ENCODE data around the gene PIK3CD. TPM values are rescaled to one million over a fixed set of nuclear protein-coding genes. Genes with fewer than 3 reads are reported as not detected.
A peak's percentile ranks its signal among the peaks of the same experiment; 100 is the strongest.

PIK3CD gene
- total and polyA plus RNA-seq, 10 of the 15 experiments (the other 5 are each of a cell fraction or from before 2014, with no cell fraction given), result 7.0 to 101 (median 51.1) TPM

GRCh38 chr1:9658199-9658598 is 6.7 kb downstream of the PIK3CD start (continued):
- TF ChIP-seq NFXL1 (IDR thresholded peaks at IDR 0.05; ENCODE audit: borderline replicate concordance) (no peak), SIX5 (IDR thresholded peaks at IDR 0.05; ENCODE audit: low read depth, low read length, severe bottlenecking) (no peak), MEF2A (IDR thresholded peaks at IDR 0.05; ENCODE audit: insufficient read depth, low read depth, low read length) (0 out of 2 replicates have a peak, but pooled peaks have one; percentile 28), BCL3 (IDR thresholded peaks at IDR 0.05; ENCODE audit: borderline replicate concordance, insufficient read depth, low read depth, low read length, poor library complexity, severe bottlenecking) (no peak), NR2C1 (IDR thresholded peaks at IDR 0.05) (no peak), LARP7 (IDR thresholded peaks at IDR 0.05) (no peak), KAT2A (conservative IDR thresholded peaks at IDR 0.05; ENCODE audit: control insufficient read depth, low read depth, low read length) (no peak), HDAC2 (IDR thresholded peaks at IDR 0.05) (no peak), RUNX3 (IDR thresholded peaks at IDR 0.05; ENCODE audit: low read length) (peak; percentile 87), FOXK2 (IDR thresholded peaks at IDR 0.05) (no peak), SRF (IDR thresholded peaks at IDR 0.05; ENCODE audit: low read depth in 2 of 2, low read length in 2 of 2) (no peak), ZNF274 (IDR thresholded peaks at IDR 0.05; ENCODE audit: insufficient read depth, insufficient read length) (no peak), SUZ12 (IDR thresholded peaks at IDR 0.05; ENCODE audit: unreplicated experiment) (no peak), EP300 (IDR thresholded peaks at IDR 0.05; ENCODE audit: borderline replicate concordance in 1 of 2, control insufficient read depth in 1 of 2, low read depth in 2 of 2, low read length in 2 of 2) (0 out of 4 replicates have a peak, but pooled peaks have one; percentile 23 to 30), CHD4 (IDR thresholded peaks at IDR 0.05) (no peak), CREM (IDR thresholded peaks at IDR 0.05; ENCODE audit: low read depth) (peak; percentile 52; the same call in 1 of the 2 replicates), NFIC (IDR thresholded peaks at IDR 0.05; ENCODE audit: low read depth, low read length) (peak; percentile 80; the same call in 1 of the 2 replicates), CBFB (IDR thresholded peaks at IDR 0.05; ENCODE audit: low read depth) (0 out of 2 replicates have a peak, but pooled peaks have one; percentile 48), FOXM1 (IDR thresholded peaks at IDR 0.05; ENCODE audit: low read depth, low read length) (peak; percentile 82; the same call in 1 of the 2 replicates)
- TF ChIP-seq, protein P1, sequence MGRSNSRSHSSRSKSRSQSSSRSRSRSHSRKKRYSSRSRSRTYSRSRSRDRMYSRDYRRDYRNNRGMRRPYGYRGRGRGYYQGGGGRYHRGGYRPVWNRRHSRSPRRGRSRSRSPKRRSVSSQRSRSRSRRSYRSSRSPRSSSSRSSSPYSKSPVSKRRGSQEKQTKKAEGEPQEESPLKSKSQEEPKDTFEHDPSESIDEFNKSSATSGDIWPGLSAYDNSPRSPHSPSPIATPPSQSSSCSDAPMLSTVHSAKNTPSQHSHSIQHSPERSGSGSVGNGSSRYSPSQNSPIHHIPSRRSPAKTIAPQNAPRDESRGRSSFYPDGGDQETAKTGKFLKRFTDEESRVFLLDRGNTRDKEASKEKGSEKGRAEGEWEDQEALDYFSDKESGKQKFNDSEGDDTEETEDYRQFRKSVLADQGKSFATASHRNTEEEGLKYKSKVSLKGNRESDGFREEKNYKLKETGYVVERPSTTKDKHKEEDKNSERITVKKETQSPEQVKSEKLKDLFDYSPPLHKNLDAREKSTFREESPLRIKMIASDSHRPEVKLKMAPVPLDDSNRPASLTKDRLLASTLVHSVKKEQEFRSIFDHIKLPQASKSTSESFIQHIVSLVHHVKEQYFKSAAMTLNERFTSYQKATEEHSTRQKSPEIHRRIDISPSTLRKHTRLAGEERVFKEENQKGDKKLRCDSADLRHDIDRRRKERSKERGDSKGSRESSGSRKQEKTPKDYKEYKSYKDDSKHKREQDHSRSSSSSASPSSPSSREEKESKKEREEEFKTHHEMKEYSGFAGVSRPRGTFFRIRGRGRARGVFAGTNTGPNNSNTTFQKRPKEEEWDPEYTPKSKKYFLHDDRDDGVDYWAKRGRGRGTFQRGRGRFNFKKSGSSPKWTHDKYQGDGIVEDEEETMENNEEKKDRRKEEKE (IDR thresholded peaks at IDR 0.05), result no peak
- TF ChIP-seq, protein P2, sequence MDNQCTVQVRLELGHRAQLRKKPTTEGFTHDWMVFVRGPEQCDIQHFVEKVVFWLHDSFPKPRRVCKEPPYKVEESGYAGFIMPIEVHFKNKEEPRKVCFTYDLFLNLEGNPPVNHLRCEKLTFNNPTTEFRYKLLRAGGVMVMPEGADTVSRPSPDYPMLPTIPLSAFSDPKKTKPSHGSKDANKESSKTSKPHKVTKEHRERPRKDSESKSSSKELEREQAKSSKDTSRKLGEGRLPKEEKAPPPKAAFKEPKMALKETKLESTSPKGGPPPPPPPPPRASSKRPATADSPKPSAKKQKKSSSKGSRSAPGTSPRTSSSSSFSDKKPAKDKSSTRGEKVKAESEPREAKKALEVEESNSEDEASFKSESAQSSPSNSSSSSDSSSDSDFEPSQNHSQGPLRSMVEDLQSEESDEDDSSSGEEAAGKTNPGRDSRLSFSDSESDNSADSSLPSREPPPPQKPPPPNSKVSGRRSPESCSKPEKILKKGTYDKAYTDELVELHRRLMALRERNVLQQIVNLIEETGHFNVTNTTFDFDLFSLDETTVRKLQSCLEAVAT (IDR thresholded peaks at IDR 0.05), result no peak
- TF ChIP-seq, protein P3, sequence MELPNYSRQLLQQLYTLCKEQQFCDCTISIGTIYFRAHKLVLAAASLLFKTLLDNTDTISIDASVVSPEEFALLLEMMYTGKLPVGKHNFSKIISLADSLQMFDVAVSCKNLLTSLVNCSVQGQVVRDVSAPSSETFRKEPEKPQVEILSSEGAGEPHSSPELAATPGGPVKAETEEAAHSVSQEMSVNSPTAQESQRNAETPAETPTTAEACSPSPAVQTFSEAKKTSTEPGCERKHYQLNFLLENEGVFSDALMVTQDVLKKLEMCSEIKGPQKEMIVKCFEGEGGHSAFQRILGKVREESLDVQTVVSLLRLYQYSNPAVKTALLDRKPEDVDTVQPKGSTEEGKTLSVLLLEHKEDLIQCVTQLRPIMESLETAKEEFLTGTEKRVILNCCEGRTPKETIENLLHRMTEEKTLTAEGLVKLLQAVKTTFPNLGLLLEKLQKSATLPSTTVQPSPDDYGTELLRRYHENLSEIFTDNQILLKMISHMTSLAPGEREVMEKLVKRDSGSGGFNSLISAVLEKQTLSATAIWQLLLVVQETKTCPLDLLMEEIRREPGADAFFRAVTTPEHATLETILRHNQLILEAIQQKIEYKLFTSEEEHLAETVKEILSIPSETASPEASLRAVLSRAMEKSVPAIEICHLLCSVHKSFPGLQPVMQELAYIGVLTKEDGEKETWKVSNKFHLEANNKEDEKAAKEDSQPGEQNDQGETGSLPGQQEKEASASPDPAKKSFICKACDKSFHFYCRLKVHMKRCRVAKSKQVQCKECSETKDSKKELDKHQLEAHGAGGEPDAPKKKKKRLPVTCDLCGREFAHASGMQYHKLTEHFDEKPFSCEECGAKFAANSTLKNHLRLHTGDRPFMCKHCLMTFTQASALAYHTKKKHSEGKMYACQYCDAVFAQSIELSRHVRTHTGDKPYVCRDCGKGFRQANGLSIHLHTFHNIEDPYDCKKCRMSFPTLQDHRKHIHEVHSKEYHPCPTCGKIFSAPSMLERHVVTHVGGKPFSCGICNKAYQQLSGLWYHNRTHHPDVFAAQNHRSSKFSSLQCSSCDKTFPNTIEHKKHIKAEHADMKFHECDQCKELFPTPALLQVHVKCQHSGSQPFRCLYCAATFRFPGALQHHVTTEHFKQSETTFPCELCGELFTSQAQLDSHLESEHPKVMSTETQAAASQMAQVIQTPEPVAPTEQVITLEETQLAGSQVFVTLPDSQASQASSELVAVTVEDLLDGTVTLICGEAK (IDR thresholded peaks at IDR 0.05; ENCODE audit: borderline replicate concordance), result no peak
